HL-60/S4 treated with retinoic acid at 250 ng/mL for 4 days and 3 days (cell line): ENCODE results near the gene IL18BP.

Source experiments
- in situ Hi-C: fragments of 300-500 bp; cut with MboI; formaldehyde crosslinking; loops from 2 replicates; pipeline ENCODE4 v1.7.0; 2022; ENCODE audit warnings: low sequenced_read_pairs

IL18BP gene

GRCh38 chr11:72040491-72041363 is 42.0 kb downstream of the IL18BP start:
- in situ Hi-C loops, result loop anchor here (25.0 kb wide), 1 partner anchor 397 kb away; the partner anchor contains the start of gene CLPB

GRCh38 chr11:72041364-72042063 is 42.8 kb downstream of the IL18BP start:
- in situ Hi-C loops, result loop anchor here (25.0 kb wide), 1 partner anchor 396 kb away; the partner anchor contains the start of gene CLPB

GRCh38 chr11:72042064-72042745 is 43.5 kb downstream of the IL18BP start:
- in situ Hi-C loops, result loop anchor here (25.0 kb wide), 1 partner anchor 395 kb away; the partner anchor contains the start of gene CLPB

- in situ Hi-C loops, result loop anchor here (25.0 kb wide), 1 partner anchor 391 kb away; the partner anchor contains the start of gene CLPB
Observed at GRCh38 chr11:72045849-72046248, 47.1 kb downstream of the IL18BP start.

GRCh38 chr11:72048766-72049460 is 50.2 kb downstream of the IL18BP start:
- in situ Hi-C loops, result loop anchor here (25.0 kb wide), 1 partner anchor 388 kb away; the partner anchor contains the start of gene CLPB
